Gastroesophageal sphincter (tissue), 4 donors: Measurements from ENCODE around the gene TBC1D2B. TPM values are rescaled to one million over a fixed set of nuclear protein-coding genes. Genes with fewer than 3 reads are reported as not detected.
A peak's percentile ranks its signal among the peaks of the same experiment; 100 is the strongest.

Experiments
- ATAC-seq: fragments of 150-250 bp; one replicate; pipeline ENCODE4 v1.9.1; 2016; ENCODE audit warnings: mild to moderate bottlenecking, moderate library complexity
- H3K27ac ChIP-seq, 4 donors: fragments of 200-600 bp; sonication (generic) in 3 of 4; 1 replicate in 3 of 4; 2 replicates in 1 of 4; pipeline ENCODE4 v1.5.1; 2016 to 2019
- H3K27me3 ChIP-seq: fragments of 200-600 bp; sonication (generic); one replicate; pipeline ENCODE4 v1.5.1; 2019
- H3K36me3 ChIP-seq, 2 donors: fragments of 200-600 bp; sonication (generic); one replicate each; pipeline ENCODE4 v1.5.1; 2019; ENCODE audit warnings: control low read depth in 1 of 2
- H3K4me1 ChIP-seq, 3 donors: fragments of 200-600 bp; sonication (generic); 1 replicate in 2 of 3; 2 replicates in 1 of 3; pipeline ENCODE4 v1.5.1; 2016 to 2019; ENCODE audit warnings: control low read depth in 2 of 3
- H3K4me3 ChIP-seq, 2 donors: fragments of 200-600 bp; sonication (generic); one replicate each; pipeline ENCODE4 v1.5.1; 2019; ENCODE audit warnings: mild to moderate bottlenecking in 1 of 2, moderate library complexity in 1 of 2
- H3K9me3 ChIP-seq, 3 donors: fragments of 200-600 bp; sonication (generic); one replicate each; pipeline ENCODE4 v1.5.1; 2017 to 2019; ENCODE audit warnings: control low read depth in 2 of 3
- CTCF ChIP-seq, 4 experiments: fragments of 200-600 bp in 2 of 4; fragments of 450-650 bp in 2 of 4; sonication (generic) in 1 of 4; IDR thresholded peaks; one replicate each; pipeline ENCODE4 v1.5.1; 2017 to 2019; ENCODE audit warnings: antibody characterized with exemption in 4 of 4, mild to moderate bottlenecking in 2 of 4, moderate library complexity in 2 of 4
- EP300 ChIP-seq: sonication (generic); formaldehyde crosslinking; IDR thresholded peaks from one replicate; pipeline ENCODE4 v1.6.1; 2017; ENCODE audit warnings: antibody characterized with exemption, mild to moderate bottlenecking
- POLR2A ChIP-seq, 2 donors: fragments of 450-650 bp; IDR thresholded peaks; one replicate each; pipeline ENCODE4 v1.6.1; 2017; ENCODE audit warnings: antibody characterized with exemption in 2 of 2, mild to moderate bottlenecking in 2 of 2, moderate library complexity in 1 of 2
- POLR2AphosphoS5 ChIP-seq: sonication (generic); formaldehyde crosslinking; IDR thresholded peaks from one replicate; pipeline ENCODE4 v1.6.1; 2017; ENCODE audit warnings: antibody characterized with exemption
- WGBS, 2 donors: methylation state at CpG; one replicate each; pipeline ENCODE4 v1.1.5; 2018; ENCODE audit warnings: low coverage in 1 of 2; 5-methylcytosine and 5-hydroxymethylcytosine counted together
- total RNA-seq, 4 donors: library from RNA; depleted of rRNA; stranded (reverse); fragments of >200 nt; gene quantifications; one replicate each; pipeline ENCODE4 v1.1.0, GENCODE V29; 2016

The TBC1D2B gene
- total RNA-seq, 4 donors from 2014 or later = 36.9 to 51.7 (median 46.5) TPM

DNA sequence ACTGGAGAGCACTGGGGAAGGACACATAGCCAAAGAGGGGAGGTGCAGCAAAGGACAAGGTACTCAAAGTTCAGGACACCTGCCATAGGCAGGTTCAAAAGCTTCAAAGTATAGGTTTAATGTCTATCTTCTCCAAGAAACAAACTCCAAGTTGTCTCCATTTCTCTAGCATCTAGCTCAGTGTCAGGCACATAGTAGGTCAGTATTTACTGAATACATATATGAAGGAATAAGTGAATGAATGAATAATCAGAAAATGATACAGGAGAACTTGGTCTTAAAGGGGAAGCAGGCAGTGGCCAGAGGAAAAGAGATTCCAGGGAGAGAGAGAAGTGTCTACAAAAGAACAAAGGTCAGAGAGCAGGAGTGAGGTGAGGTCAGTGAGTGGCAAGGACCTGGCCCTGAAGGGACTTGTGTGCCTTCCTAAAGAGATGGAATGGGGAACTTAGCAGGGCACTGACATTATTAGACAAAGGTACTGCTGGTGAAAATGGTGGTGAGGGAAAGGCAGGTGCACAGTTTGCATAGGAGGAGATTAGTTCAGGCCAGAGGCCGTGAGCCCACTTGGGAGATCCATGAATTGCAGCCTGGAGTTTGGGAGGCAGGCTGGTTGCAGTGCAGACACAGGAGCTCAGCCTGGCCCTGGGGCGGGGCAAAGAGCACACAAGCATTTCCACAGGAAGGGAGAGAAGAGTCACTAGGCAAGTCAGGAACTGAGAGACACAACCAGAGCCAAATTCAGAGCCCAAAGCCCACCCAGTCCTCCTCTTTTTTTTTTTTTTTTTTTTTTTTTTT, 21.4 kb downstream of the TBC1D2B start:
- no peak overlapping the region for H3K4me3 ChIP-seq
- no peaks in the 10 kb centered on the region for H3K9me3 ChIP-seq
- H3K36me3 ChIP-seq = peaks cover 0 to 21% of the 10 kb centered on the region in 2 donors
- H3K27me3 ChIP-seq = no peaks in the 10 kb centered on the region
- H3K4me1 ChIP-seq = peaks cover 0 to 92% (median 51%) of the 10 kb centered on the region in 3 donors
- WGBS, 2 donors = 39 to 52% methylated on average over 2 of the region's 2 CpGs
- no peak for TF ChIP-seq POLR2AphosphoS5
- no peak for TF ChIP-seq CTCF (IDR thresholded peaks at IDR 0.05)
- TF ChIP-seq EP300 = no peak
- TF ChIP-seq POLR2A (IDR thresholded peaks at IDR 0.05) = no peak
- peak; percentile 46 for ATAC-seq
- H3K27ac ChIP-seq = peak overlapping the region in 1 of 4 donors; percentile 27

- 70 to 80% methylated on average over 1 of the region's 1 CpG for WGBS, 2 donors
- Histone ChIP-seq H3K27ac (no peak overlapping the region), H3K9me3 (no peaks in the 10 kb centered on the region), H3K36me3 (peaks cover 0 to 21% of the 10 kb centered on the region in 2 donors), H3K4me1 (peaks cover 0 to 90% (median 58%) of the 10 kb centered on the region in 3 donors), H3K27me3 (no peaks in the 10 kb centered on the region), H3K4me3 (no peak overlapping the region)
- TF ChIP-seq EP300 (no peak), CTCF (IDR thresholded peaks at IDR 0.05) (no peak), POLR2A (IDR thresholded peaks at IDR 0.05) (no peak), POLR2AphosphoS5 (no peak)
- no peak for ATAC-seq
Measured at GRCh38 chr15:78054966-78055365, 22.5 kb downstream of the TBC1D2B start.

DNA sequence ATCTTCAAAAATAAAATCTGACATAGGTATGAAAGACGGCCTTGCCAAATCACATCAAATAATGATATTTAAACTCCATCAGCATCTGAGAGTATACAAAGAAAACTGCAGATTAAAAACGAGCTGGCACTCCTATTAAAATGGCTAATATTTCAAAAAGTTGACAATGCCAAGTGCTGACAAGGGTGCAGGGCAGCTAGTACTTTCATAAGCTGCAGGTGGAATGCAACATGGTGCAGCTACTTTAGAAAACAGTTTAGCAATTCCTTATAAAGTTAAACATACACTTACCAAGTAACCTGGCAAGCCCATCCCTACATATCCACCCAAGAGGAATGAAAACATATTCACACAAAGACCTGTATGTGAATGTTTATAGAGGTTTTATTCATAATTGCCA, 23.0 kb downstream of the TBC1D2B start:
- no peak for TF ChIP-seq POLR2AphosphoS5
- no peak for TF ChIP-seq POLR2A (IDR thresholded peaks at IDR 0.05)
- TF ChIP-seq CTCF (IDR thresholded peaks at IDR 0.05) = no peak
- TF ChIP-seq EP300 = no peak
- peaks cover 0 to 90% (median 58%) of the 10 kb centered on the region in 3 donors for H3K4me1 ChIP-seq
- no peak overlapping the region for H3K27ac ChIP-seq
- H3K9me3 ChIP-seq = no peaks in the 10 kb centered on the region
- H3K36me3 ChIP-seq = peaks cover 0 to 21% of the 10 kb centered on the region in 2 donors
- H3K4me3 ChIP-seq = no peak overlapping the region
- no peak for ATAC-seq
- H3K27me3 ChIP-seq = no peaks in the 10 kb centered on the region
- WGBS, 2 donors = 66 to 80% methylated on average over 2 of the region's 2 CpGs

DNA sequence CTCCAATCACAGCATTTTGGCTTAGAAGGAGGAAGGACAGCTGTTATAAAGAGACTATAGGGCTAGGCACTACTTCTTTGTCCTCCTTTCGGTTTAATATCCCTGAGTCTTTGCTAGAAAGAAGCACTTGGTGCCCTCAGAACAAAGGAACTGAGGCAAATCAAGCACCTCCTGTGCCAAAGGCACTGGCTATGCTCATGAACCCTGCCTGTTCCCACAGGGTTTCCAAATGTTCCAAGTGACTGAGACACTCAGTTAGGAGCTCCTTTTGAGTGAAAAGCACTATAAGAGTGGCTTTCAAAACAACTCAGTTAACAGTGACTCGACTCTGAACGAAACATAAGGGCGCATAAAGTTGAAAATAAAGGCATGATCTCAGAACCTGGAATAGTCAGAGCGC, 25.0 kb downstream of the TBC1D2B start:
- no peak overlapping the region for H3K27ac ChIP-seq
- no peak overlapping the region for H3K4me3 ChIP-seq
- no peaks in the 10 kb centered on the region for H3K9me3 ChIP-seq
- no peak for TF ChIP-seq CTCF (IDR thresholded peaks at IDR 0.05)
- H3K36me3 ChIP-seq = peaks cover 0 to 21% of the 10 kb centered on the region in 2 donors
- WGBS, 2 donors = 82 to 86% methylated on average over 5 of the region's 5 CpGs
- peaks cover 0 to 90% (median 62%) of the 10 kb centered on the region in 3 donors for H3K4me1 ChIP-seq
- no peak for ATAC-seq
- no peaks in the 10 kb centered on the region for H3K27me3 ChIP-seq

DNA sequence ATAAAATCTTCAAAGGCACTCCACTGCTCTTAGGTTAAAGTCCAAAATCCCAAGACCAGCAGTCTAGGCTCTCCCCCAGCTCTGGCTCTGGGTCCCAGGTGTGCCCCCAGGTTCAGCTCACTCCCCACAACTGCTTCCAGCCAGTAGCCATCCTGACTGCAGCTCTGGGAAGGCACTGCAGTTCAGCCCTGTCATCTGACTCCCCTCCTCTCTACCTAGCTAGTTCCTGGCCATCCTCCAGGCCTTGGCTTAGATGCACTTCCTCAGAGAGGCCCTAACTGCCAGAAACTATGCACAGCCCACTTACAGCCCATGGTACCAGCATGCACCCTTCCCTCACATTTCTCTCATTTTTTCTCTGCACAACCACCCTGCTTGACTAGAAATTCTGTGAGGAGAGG, 25.5 kb downstream of the TBC1D2B start:
- ATAC-seq = no peak
- no peaks in the 10 kb centered on the region for H3K27me3 ChIP-seq
- TF ChIP-seq POLR2A (IDR thresholded peaks at IDR 0.05) (no peak), EP300 (no peak), CTCF (IDR thresholded peaks at IDR 0.05) (no peak), POLR2AphosphoS5 (no peak)
- H3K9me3 ChIP-seq = no peaks in the 10 kb centered on the region
- no peak overlapping the region for H3K27ac ChIP-seq
- H3K36me3 ChIP-seq = peaks cover 0 to 21% of the 10 kb centered on the region in 2 donors
- no peak overlapping the region for H3K4me3 ChIP-seq
- H3K4me1 ChIP-seq = peaks cover 0 to 90% (median 60%) of the 10 kb centered on the region in 3 donors
